HG02610 (cell line): ENCODE measurements around the gene C9orf43.

Experiments
- ATAC-seq: cut with Tn5 transposase; IDR thresholded peaks from one replicate; pipeline ENCODE4 v1.9.1; 2021; ENCODE audit warnings: mild to moderate bottlenecking, moderate library complexity; ENCODE audit not compliant: unreplicated experiment

The C9orf43 gene

DNA sequence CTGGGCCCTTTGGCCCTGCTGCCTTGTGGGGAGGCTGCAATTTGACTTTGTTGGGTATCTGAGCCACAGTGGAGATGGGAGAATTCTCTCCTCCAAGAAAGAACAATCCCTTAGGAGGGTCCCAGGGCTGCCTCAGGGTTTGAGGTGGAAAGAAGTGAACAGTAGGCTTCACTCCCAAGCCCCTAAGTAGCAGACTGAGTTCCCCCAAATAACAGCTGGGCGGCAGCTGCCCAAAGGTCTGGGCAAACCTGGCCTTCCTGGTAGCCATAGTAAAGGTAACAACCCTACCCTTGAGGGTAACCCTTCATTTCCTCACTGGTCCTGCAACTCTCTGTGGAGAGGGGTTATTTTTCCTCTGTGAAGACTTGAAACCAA lies 53.7 kb downstream of the C9orf43 start:
- ATAC-seq: no peak

DNA sequence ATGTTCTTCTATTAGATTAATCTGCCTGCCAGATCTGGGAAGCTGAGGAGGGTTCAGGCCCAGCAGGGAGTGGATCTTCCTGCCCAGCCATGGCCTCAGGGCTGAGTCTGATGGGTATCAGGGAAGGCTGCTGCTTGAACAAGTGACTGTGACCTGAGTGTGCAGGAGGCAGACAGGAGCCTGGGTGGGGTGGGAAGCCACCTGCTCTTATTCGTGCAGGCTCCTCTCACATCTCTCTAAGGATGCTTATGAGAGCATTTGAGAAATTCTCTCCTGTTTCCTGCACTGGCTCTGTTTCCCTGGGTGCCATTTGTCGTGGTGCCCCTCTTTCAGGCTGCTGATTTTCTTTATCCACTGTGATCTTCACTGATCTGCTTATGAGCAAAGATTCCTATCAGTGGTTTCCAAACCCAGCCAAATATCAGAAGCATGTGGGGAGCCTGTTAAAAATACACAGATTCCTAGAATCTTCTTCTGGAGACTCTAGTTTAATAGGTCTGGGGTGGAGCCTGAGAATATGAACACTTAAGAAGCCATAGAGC lies 55.1 kb downstream of the C9orf43 start:
- ATAC-seq: no peak

DNA sequence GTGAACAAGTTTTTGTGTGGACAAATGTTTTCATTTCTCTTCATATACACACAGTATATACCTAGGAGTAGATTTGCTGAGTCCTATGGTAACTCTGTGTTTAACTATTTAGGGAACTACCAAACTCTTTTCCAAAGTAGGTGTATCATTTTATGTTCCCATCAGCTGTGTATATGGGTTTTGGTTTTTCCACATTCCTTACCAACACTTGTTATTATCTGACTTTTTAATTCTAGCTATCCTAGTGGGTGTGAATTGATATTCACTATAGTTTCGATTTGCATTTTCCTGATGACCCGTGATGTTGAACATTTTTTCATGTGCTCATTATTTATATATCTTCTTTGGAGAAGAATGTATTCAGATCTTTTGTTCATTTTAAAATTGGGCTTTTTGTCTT lies 56.6 kb downstream of the C9orf43 start:
- ATAC-seq: no peak

DNA sequence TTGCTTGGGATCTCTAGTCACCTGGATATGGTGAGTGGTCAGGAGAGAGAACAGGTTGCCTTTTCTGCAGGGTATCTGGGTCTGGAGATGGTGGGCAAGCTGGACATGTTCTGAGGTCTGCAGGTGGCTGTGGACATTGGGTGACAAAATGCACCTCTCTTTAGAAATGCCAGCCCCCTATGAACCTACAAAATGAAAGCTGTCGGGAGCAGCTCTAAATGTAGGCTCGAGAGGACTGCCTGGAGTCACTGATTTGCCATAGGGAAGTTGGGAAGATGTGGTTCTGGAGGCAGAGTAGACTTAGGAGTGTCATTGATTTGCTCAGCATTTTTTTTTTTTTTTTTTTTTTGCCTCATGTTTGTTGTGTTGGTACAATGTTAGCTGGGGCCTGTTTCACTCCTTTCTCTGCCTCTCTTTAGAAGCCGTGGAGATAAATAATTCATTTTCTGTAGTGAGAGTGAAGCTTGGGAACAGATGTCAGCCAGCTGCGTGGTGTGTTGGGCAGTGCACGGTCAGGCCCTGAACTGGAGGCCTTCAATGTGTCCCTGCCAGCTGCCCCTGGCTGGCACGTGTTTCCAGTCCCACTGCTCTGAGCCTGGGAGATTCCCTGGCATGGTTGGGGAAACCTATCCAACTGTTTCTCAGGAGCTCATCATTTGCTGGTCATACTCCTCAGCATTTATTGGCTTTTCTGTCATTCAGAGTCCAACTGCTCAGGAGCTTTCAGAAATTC lies 58.3 kb downstream of the C9orf43 start:
- ATAC-seq: no peak

DNA sequence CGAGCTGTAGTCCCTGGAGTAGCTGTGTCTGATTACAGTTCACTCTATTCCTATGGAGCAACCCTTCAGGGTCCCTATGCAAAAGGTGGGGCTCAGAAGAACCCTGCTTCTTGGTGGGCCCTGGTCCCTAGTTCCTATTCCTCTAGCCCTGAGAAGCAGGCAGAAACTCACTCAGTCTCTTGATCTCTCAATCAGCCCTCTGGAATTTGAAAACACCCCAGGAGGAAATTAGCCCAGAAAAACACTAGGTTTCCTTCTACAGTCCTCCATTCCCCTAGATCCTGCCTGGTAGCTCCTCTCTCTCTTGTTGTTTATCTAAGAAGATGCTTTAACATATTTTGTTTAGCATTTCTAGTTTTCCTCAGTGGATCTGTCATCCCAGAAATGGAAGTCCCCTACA lies 60.6 kb downstream of the C9orf43 start:
- no peak for ATAC-seq

DNA sequence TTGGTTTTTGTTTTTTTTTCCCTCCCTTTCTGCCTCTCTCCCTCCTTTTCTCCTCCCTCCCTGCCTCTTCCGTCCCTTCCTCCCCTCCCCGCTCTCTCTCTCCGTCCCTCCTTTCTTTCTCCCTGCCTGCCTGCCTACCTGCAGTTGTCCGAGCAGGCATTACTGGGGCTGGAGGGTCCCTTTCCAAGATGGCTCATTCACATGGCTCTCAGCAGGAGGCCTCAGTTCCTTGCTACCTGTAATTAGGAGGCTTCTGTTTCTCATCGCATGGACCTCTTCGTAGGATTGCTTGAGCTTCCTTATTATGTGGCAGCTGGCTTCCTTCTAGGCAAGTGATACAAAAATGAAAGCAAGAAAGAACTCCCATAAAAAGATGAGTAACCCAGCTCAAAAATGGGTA lies 61.0 kb downstream of the C9orf43 start:
- ATAC-seq: no peak

DNA sequence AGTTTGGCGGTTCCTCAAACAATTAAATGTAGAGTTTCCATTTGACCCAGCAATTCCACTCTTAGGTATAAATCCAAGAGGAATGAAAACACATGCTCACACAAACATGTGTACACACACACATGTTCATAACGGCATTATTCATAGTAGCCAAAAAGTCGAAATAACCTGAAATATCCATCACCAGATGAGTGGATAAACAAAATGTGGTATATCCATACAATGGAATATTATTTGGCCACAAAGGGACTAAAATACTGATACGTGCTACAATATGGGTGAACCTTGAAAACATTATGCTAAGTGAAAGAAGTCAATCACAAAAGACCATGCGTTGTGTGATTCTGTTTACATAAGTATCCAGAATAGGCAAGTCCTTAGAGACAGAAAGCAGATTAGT lies 61.7 kb downstream of the C9orf43 start:
- ATAC-seq: no peak

DNA sequence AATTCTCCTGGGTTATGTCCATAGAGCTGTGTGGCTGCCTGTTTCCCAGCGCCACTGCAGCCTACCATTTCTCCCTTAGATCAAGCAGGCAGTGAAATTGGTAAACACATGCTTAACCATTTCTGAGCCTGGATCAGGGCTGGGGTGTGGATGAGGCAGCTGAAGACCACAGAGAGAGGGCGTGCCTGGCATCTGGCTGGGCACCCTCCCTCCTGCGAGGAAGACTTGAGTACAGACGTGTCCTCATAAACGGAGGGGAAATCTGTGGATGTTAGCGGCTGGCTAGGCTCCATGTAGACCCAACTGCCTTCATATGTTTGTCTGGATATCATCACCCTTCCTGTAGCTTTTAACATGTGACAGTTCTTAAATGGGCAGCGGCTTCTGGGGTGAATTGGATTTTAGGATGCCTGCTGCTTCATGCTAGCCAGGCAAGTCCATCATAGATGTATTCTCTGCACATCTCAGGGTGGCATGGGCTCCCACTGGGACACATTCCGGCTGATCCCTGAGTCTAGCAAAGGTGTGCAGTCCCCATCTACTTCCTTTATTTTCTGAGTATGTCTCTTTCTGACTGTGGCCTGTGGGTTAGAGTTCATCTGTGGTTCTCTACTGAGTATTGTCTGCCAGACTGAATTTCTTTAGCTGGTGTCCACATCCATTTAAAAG lies 63.9 kb downstream of the C9orf43 start:
- no peak for ATAC-seq

DNA sequence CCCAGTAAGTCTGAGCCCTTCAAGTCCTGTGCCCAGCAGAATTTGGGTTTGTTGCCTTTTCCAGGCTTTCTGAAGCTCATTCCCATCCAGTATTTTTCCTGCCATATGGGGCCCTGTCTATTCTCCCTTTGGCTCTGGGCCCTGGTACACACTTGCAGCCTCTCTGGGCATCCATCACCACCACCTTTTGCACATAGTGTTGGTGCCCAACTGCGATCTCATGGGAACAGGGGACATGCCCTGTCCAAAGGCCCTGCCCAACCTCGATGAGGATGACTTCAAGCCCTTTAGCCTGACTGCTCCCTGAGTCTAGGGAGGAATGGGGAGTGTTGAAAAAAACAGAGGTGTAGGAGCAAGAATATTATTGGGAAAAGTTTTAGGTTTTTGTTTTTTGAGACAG lies 64.5 kb downstream of the C9orf43 start:
- ATAC-seq: no peak

DNA sequence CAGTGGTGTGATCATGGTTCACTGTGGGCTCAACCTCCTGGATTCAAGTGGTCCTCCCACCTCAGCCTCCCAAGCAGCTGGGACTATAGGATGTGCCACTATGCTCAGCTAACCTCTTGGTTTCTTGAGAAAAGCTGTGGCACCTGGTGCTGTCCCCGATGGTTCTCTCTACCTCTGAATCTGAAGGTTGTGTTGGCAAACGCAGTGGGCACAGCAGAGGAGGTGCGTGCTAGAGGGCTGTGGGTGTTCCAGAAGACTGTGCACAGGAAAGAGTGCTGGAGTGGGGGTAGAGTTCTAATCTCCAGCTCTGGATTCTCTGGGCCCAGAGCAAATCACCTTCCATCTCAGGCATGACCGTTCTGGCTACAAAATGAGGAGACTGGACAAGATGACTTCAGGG lies 65.4 kb downstream of the C9orf43 start:
- ATAC-seq: no peak

DNA sequence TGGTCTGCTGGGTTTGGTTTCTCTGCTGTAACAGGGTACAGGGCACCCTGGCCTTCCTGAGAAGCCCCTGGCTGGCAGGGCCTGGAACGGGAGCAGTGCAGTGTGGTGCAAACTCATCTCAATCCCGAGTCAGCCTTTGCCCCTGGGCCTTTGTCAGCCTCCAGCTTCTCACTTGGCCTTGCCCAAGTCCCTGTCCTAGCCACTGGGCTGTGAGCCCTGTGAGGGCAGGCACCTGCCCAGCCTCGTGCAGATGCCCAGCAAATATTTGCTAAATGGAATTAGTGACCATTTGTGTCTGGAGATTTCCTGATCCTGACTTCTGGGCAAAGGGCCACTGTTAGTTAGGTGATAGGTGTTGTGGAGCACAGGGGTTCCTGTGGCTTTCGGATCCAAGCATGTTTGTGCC lies 66.0 kb downstream of the C9orf43 start:
- ATAC-seq: no peak

DNA sequence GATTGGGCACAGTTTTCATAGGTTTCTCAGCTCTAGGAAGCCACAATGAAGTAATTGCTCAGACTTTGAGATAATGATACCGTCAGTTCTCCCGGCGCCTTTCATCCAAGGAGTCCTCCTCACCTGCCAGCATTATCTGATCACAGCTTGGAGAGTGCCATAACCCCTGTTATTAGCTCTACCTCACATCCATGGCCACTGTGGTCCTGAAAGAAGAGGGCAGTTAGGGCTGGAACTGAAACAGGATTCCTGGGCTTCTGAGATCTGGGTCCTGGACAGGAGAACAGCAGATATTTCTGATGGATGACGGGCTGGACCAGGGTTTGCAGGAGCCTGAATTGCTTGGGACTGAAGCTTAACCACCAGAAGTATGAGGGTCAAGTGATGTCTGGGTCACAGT lies 66.5 kb downstream of the C9orf43 start:
- no peak for ATAC-seq

DNA sequence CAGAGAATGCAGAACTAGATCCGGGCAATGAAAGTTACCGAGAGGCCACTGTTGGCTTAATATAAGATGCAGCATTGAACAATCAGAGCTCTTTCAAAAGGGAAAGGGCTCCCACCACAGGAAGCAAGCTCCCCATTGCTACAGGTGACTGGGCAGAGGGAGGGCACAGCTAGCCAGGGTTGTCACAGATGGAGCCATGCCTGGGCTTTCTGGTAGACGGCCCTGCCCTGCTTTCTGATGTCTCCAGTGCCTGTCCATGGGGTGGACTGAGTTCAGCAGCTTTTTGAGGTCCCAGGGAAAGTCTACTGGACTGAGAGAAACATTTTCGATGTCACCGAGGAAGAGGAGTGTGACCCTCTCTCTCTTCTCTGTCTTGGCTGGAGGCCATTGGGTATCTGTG lies 67.1 kb downstream of the C9orf43 start:
- no peak for ATAC-seq

DNA sequence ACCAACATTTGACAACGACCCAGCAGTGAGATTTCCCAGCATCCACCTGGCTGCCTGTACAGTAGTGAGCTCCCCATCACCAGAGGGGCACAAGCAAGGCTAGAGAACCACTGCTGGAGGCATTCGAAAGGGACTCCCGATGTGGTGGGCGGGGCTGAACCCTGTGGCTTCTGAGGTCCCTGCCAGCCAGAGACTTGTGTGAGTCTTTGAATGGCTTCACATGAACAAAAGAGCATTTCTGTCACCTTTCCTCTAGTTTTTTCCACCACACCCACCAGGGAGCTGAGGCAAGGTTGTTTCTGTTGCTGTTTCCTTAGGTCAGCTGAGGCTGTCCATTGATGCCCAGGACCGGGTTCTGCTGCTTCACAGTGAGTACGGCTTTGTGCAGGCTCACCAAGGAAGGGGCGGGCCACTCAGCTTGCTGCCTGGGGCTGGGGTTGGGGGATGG lies 68.7 kb downstream of the C9orf43 start:
- no peak for ATAC-seq
